ENCODE results near the gene FRAS1. TPM values are rescaled to one million over a fixed set of nuclear protein-coding genes. Genes with fewer than 3 reads are reported as not detected.
"Not testable (repeated sequence)": the region's sequence is repeated elsewhere in the genome, so short reads cannot be mapped to it uniquely, and the experiment has no call there.

The FRAS1 gene
- total RNA-seq, 2 experiments from 2014 or later, result 0.09 TPM; not detected in 1

GRCh38 chr4:78081541-78081940 lies 24.4 kb downstream of the FRAS1 start:
- DNase-seq (no peak), ATAC-seq (no peak)
- Mint-ChIP-seq H3K9me3 (ENCODE audit: low read depth) (no peaks in the 10 kb centered on the region), H3K4me1 (no peaks in the 10 kb centered on the region), H3K36me3 (ENCODE audit: low read depth) (no peaks in the 10 kb centered on the region), H3K27me3 (peaks cover 10% of the 10 kb centered on the region), H3K4me3 (no peak overlapping the region), H3K27ac (no peak overlapping the region)
- ChIA-PET CTCF (interaction anchor here (1.1 kb wide), 1 partner anchor 13 kb away, joined by 3 read pairs; no protein-coding TSS in a partner anchor), POLR2A (no interaction called here)
- intact Hi-C loops (cut with DNase I, micrococcal nuclease), result no loop called here

- H3K36me3 Mint-ChIP-seq (ENCODE audit: low read depth), result no peaks in the 10 kb centered on the region
These were observed 25.9 kb downstream of the FRAS1 start for GRCh38 chr4:78083035-78083434.

DNA sequence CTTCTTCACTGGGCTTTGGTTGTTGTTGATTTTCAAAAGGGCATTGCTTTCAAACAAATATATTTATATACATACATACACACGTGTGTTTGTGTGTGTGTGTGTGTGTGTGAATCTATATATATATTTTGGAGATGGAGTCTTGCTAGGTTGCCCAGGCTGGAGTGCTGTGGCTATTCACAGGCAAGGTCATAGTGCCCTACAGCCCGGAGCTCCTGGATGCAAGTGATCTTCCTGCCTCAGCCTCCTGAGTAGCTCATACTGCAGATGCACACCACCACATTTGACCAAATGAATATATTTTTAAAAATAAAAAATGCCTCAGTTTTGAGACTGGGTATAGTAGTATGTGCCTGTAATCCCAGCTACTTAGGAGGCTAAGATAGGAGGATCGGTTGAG lies 34.4 kb downstream of the FRAS1 start:
- Mint-ChIP-seq H3K4me3 (no peak overlapping the region), H3K27ac (no peak overlapping the region), H3K27me3 (peaks cover 15% of the 10 kb centered on the region), H3K36me3 (ENCODE audit: low read depth) (no peaks in the 10 kb centered on the region), H3K9me3 (ENCODE audit: low read depth) (no peaks in the 10 kb centered on the region), H3K4me1 (no peaks in the 10 kb centered on the region)
- no peak for ATAC-seq
- intact Hi-C loops (cut with DNase I, micrococcal nuclease), result no loop called here
- DNase-seq, result no peak
- ChIA-PET POLR2A (no interaction called here), CTCF (no interaction called here)

More at GRCh38 chr4:78083035-78083434, 25.9 kb downstream of the FRAS1 start:
- H3K9me3 Mint-ChIP-seq (ENCODE audit: low read depth), result no peaks in the 10 kb centered on the region
- CTCF ChIA-PET, result no interaction called here
- intact Hi-C loops (cut with DNase I, micrococcal nuclease), result no loop called here
- no peak overlapping the region for H3K27ac Mint-ChIP-seq
- H3K27me3 Mint-ChIP-seq, result peaks cover 15% of the 10 kb centered on the region
- no peak for DNase-seq
- H3K4me3 Mint-ChIP-seq, result no peak overlapping the region
- no peaks in the 10 kb centered on the region for H3K4me1 Mint-ChIP-seq
- no peak for ATAC-seq
- POLR2A ChIA-PET, result no interaction called here

DNA sequence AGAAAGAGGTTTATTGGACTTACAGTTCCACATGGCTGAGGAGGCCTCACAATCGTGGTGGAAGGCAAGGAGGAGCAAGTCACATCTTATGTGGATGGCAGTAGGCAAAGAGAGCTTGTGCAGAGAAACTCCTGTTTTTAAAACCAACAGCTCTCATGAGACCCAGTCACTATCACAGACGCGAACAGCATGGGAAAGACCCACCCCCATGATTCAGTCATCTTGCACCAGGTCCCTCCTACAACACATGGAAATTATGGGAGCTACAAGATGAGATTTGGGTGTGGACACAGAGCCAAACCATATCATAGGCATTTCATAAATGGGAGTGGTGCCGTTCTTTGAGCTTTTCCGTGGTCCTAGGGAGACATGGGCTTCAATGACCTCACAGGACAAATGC lies 35.2 kb downstream of the FRAS1 start:
- intact Hi-C loops (cut with DNase I, micrococcal nuclease); H3K27ac Mint-ChIP-seq; H3K36me3 Mint-ChIP-seq (ENCODE audit: low read depth); ATAC-seq; H3K4me3 Mint-ChIP-seq; H3K4me1 Mint-ChIP-seq; POLR2A ChIA-PET; H3K9me3 Mint-ChIP-seq (ENCODE audit: low read depth); DNase-seq: not testable (repeated sequence)
- CTCF ChIA-PET, result interaction anchor here (0.7 kb wide), 1 partner anchor 324 kb away, joined by 3 read pairs; no protein-coding TSS in a partner anchor
- H3K27me3 Mint-ChIP-seq, result peaks cover 12% of the 10 kb centered on the region

DNA sequence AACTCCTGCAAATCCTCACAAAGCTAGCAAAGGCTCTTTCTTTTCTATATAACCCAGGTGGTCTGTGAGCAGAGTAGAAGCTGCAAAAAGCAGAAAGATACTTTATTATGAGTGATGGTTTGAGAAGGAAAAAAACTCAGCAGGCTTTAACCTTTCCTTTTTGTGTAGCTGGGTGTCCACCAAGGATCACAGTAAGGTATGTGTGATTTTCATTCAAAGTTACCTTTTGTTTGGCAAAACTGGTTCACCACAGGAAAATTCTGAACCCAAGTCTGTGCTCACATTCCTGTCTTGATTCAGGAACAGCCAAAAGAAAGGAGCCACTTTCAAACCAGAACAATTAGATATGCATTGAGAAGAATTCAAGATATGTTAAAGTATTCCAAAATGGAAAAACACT lies 35.7 kb downstream of the FRAS1 start:
- H3K36me3 Mint-ChIP-seq (ENCODE audit: low read depth), result no peaks in the 10 kb centered on the region
- ATAC-seq, result no peak
- intact Hi-C loops (cut with DNase I, micrococcal nuclease), result no loop called here
- H3K4me3 Mint-ChIP-seq, result no peak overlapping the region
- DNase-seq, result no peak
- peaks cover 10% of the 10 kb centered on the region for H3K27me3 Mint-ChIP-seq
- H3K27ac Mint-ChIP-seq, result no peak overlapping the region
- ChIA-PET POLR2A (no interaction called here), CTCF (interaction anchor here (0.7 kb wide), 1 partner anchor 325 kb away, joined by 3 read pairs; no protein-coding TSS in a partner anchor)
- no peaks in the 10 kb centered on the region for H3K4me1 Mint-ChIP-seq
- H3K9me3 Mint-ChIP-seq (ENCODE audit: low read depth), result no peaks in the 10 kb centered on the region

GRCh38 chr4:78095081-78095480 lies 38.0 kb downstream of the FRAS1 start:
- H3K9me3 Mint-ChIP-seq (ENCODE audit: low read depth), result no peaks in the 10 kb centered on the region
- H3K27me3 Mint-ChIP-seq, result peaks cover 6% of the 10 kb centered on the region
- ATAC-seq, result no peak
- ChIA-PET CTCF (interaction anchor here (0.7 kb wide), 1 partner anchor 35 kb away, joined by 3 read pairs; no protein-coding TSS in a partner anchor), POLR2A (no interaction called here)
- no peak overlapping the region for H3K27ac Mint-ChIP-seq
- no peaks in the 10 kb centered on the region for H3K4me1 Mint-ChIP-seq
- no peak for DNase-seq
- H3K4me3 Mint-ChIP-seq, result no peak overlapping the region
- intact Hi-C loops (cut with DNase I, micrococcal nuclease), result no loop called here
- H3K36me3 Mint-ChIP-seq (ENCODE audit: low read depth), result no peaks in the 10 kb centered on the region

DNA sequence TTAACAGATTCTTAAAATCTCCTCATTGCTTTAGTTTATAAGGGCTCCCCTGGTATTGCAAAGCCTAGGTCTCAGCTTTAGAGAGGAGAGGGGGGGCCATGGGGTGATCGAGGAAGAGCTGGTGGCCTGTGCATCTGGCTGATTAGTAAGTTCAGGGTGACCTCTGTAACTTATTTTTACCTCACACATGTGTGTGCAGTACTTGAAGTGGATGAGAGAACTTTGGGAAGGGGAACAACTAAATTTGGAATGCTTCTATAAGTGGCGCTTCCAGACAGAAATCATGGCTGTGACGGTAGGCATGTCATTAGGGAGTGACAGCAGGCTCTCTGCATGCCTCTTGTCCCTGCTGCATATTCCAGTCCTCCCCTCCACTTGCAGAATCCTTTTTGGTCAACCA lies 41.9 kb downstream of the FRAS1 start:
- no peak overlapping the region for H3K27ac Mint-ChIP-seq

DNA sequence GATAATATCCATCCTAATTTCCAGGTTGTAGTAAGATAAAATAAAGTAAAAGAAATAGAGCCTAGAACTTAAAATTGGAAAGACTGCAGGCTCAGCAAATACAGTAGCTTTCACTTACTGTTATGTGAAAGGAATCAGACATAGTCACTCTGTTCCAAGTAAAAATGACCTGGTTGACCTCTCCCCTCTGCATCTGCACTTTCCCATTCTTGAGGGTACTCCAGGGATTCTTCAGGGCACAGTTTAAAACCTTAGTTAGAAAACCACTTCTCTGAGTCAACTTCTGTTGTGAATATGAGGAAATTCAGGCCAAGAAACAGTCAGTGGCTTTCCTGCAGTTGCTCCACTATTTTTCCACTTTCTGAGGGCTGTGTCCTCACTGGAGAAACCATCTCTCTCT lies 42.9 kb downstream of the FRAS1 start:
- H3K27me3 Mint-ChIP-seq, result peaks cover 3% of the 10 kb centered on the region
- intact Hi-C loops (cut with DNase I, micrococcal nuclease), result no loop called here
- DNase-seq, result no peak
- ChIA-PET CTCF (no interaction called here), POLR2A (no interaction called here)
- no peaks in the 10 kb centered on the region for H3K36me3 Mint-ChIP-seq (ENCODE audit: low read depth)
- no peak overlapping the region for H3K27ac Mint-ChIP-seq
- ATAC-seq, result no peak
- no peak overlapping the region for H3K4me3 Mint-ChIP-seq
- H3K9me3 Mint-ChIP-seq (ENCODE audit: low read depth), result no peaks in the 10 kb centered on the region
- no peaks in the 10 kb centered on the region for H3K4me1 Mint-ChIP-seq

More for the DNA sequence above, 41.9 kb downstream of the FRAS1 start:
- CTCF ChIA-PET, result no interaction called here
- intact Hi-C loops (cut with DNase I, micrococcal nuclease), result no loop called here
- H3K27me3 Mint-ChIP-seq, result peaks cover 3% of the 10 kb centered on the region
- POLR2A ChIA-PET, result no interaction called here
- no peaks in the 10 kb centered on the region for H3K36me3 Mint-ChIP-seq (ENCODE audit: low read depth)
- ATAC-seq (no peak), DNase-seq (no peak)
- H3K4me1 Mint-ChIP-seq, result no peaks in the 10 kb centered on the region
- H3K9me3 Mint-ChIP-seq (ENCODE audit: low read depth), result no peaks in the 10 kb centered on the region
- no peak overlapping the region for H3K4me3 Mint-ChIP-seq

DNA sequence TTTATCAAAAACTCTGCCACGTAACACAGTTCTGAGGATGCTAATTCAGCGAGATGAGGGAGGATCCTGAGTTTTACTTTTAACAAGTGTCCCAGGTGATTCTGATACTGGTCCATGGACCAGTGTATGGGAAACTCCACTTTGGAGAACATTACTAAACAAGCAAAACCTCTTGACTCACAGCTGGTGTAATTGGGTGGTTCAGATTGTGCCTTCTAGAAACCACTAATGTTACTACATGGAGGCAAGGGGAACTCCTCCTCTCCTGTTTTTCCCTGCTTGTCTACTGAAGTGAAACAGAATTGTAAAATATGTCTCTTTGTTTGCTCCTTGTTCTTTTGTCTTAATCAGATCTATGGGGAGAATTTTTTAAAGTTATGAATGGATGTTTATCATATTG lies 62.6 kb downstream of the FRAS1 start:
- H3K27ac Mint-ChIP-seq, result no peak overlapping the region
- H3K36me3 Mint-ChIP-seq (ENCODE audit: low read depth), result no peaks in the 10 kb centered on the region
- no peaks in the 10 kb centered on the region for H3K4me1 Mint-ChIP-seq
- ChIA-PET POLR2A (no interaction called here), CTCF (no interaction called here)
- intact Hi-C loops (cut with DNase I, micrococcal nuclease), result no loop called here
- ATAC-seq (no peak), DNase-seq (no peak)
- no peak overlapping the region for H3K4me3 Mint-ChIP-seq
- H3K9me3 Mint-ChIP-seq (ENCODE audit: low read depth), result no peaks in the 10 kb centered on the region
- peaks cover 8% of the 10 kb centered on the region for H3K27me3 Mint-ChIP-seq

DNA sequence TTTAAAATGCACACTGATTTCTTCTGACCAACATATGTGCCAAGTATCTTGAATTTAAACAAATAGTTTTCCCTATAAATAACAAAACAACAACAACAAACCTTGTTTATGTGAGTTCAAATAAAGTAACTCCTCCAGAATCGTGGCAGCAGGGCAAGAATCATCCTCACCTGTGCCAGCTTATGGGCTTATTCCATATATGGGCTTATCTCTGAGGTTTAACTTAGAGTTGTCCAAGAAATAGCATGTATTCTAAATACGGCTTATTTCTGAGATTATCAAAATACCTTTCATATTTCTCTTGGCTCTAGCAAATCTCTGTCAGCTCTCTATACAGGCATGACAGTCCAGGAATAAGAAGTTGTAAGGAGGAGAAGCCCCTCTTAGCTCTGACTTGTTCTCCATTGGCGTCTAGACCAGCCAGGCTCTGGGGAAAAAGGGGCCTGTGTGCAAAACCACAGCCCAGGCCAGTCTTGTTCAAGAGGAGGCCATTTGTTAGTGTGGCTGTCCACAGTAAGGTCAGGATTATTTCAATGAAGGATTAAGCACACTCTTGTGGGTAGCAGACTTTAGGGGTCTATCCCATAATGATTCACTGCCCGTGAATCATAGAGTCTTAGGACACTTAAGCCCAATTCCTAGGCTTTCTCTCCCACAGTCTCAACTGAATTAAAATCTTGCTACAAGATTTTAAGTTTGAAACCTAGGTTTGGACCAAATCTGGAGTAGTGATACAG lies 63.2 kb downstream of the FRAS1 start:
- Mint-ChIP-seq H3K36me3 (ENCODE audit: low read depth) (no peaks in the 10 kb centered on the region), H3K4me3 (no peak overlapping the region), H3K4me1 (no peaks in the 10 kb centered on the region), H3K27me3 (peaks cover 8% of the 10 kb centered on the region), H3K27ac (no peak overlapping the region), H3K9me3 (ENCODE audit: low read depth) (no peaks in the 10 kb centered on the region)
- intact Hi-C loops (cut with DNase I, micrococcal nuclease), result no loop called here
- ChIA-PET POLR2A (no interaction called here), CTCF (no interaction called here)
- DNase-seq, result no peak
- no peak for ATAC-seq

GRCh38 chr4:78121338-78121904 lies 64.3 kb downstream of the FRAS1 start:
- no peak for ATAC-seq
- no peaks in the 10 kb centered on the region for H3K4me1 Mint-ChIP-seq
- ChIA-PET POLR2A (no interaction called here), CTCF (no interaction called here)
- H3K9me3 Mint-ChIP-seq (ENCODE audit: low read depth), result no peaks in the 10 kb centered on the region
- no peak for DNase-seq
- intact Hi-C loops (cut with DNase I, micrococcal nuclease), result no loop called here
- H3K27me3 Mint-ChIP-seq, result peaks cover 8% of the 10 kb centered on the region
- no peak overlapping the region for H3K4me3 Mint-ChIP-seq
- no peak overlapping the region for H3K27ac Mint-ChIP-seq
- no peaks in the 10 kb centered on the region for H3K36me3 Mint-ChIP-seq (ENCODE audit: low read depth)

DNA sequence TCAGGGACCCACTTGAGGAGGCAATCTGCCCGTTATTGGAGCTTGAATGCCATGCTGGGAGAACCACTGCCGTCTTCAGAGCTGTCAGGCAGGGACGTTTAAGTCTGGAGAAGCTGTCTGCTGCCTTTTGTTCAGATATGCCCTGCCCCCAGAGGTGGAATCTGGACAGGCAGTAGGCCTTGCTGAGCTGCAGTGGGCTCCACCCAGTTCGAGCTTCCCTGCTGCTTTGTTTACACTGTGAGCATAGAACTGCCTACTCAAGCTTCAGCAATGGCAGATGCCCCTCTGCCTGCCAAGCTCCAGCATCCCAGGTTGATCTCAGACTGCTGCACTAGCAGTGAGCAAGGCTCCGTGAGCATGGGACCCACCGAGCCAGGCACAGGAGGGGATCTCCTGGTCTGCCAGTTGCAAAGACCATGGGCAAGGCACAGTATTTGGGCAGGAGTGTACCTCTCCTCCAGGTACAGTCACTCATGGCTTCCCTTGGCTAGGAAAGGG lies 68.8 kb downstream of the FRAS1 start:
- POLR2A ChIA-PET; H3K4me1 Mint-ChIP-seq; H3K4me3 Mint-ChIP-seq; H3K36me3 Mint-ChIP-seq (ENCODE audit: low read depth); CTCF ChIA-PET; H3K9me3 Mint-ChIP-seq (ENCODE audit: low read depth); ATAC-seq; DNase-seq; H3K27ac Mint-ChIP-seq; H3K27me3 Mint-ChIP-seq; intact Hi-C loops (cut with DNase I, micrococcal nuclease): not testable (repeated sequence)
